K562 (cell line): ENCODE data around the gene SHANK2.

ENCODE experiments used
- CTCF ChIP-seq, 3 experiments: IDR thresholded peaks in 2 of 3; conservative IDR thresholded peaks in 1 of 3; 2 replicates each; pipeline ENCODE4 v1.5.1; 2011 to 2012; ENCODE audit warnings: low read length in 3 of 3, mild to moderate bottlenecking in 3 of 3, control low read depth in 2 of 3, improper control_type of control experiment in 1 of 3, inconsistent platforms in 1 of 3, low read depth in 1 of 3, mixed read lengths in 1 of 3, moderate library complexity in 1 of 3; ENCODE audit not compliant: insufficient read depth in 2 of 3
- E2F4 ChIP-seq: sonication (generic); formaldehyde crosslinking; IDR thresholded peaks from 2 replicates; pipeline ENCODE4 v1.8.0; 2022; ENCODE audit warnings: mild to moderate bottlenecking, low read depth, missing genetic modification reagents
- ELF4 ChIP-seq: fragments of 450-650 bp; formaldehyde crosslinking; IDR thresholded peaks from 2 replicates; pipeline ENCODE4 v1.4.0; 2022; ENCODE audit warnings: missing genetic modification characterization
- EP300 ChIP-seq: IDR thresholded peaks from 2 replicates; pipeline ENCODE4 v1.6.1; 2012; ENCODE audit warnings: low read length, improper control_type of control experiment
- POLR2A ChIP-seq: fragments of 450-650 bp; conservative IDR thresholded peaks from 2 replicates; pipeline ENCODE4 v1.6.1; 2016
- ZNF274 ChIP-seq: IDR thresholded peaks from 2 replicates; pipeline ENCODE4 v1.6.1; 2011; ENCODE audit warnings: low read depth, mild to moderate bottlenecking, low read length, moderate library complexity, borderline replicate concordance

- TF ChIP-seq E2F4 (CRISPR knock-in tag), result no peak
- TF ChIP-seq POLR2A, result no peak
- no peak for TF ChIP-seq CTCF (IDR thresholded peaks at IDR 0.05 in 2 of 3, conservative IDR thresholded peaks at IDR 0.05 in 1 of 3; ENCODE audit: insufficient read depth in 2 of 3, low read depth in 1 of 3, low read length in 3 of 3)
- no peak for TF ChIP-seq EP300
- no peak for TF ChIP-seq ZNF274
- no peak for TF ChIP-seq ELF4 (CRISPR knock-in tag)
Measured at GRCh38 chr11:71298761-71299181, 46.4 kb upstream of the SHANK2 start.
